GM21390 (cell line): ENCODE data around the gene KXD1.
A peak's percentile ranks its signal among the peaks of the same experiment; 100 is the strongest.
"Not testable (repeated sequence)": the region's sequence is repeated elsewhere in the genome, so short reads cannot be mapped to it uniquely, and the experiment has no call there.

Source experiments
- ATAC-seq: cut with Tn5 transposase; IDR thresholded peaks from one replicate; pipeline ENCODE4 v1.9.1; 2021; ENCODE audit not compliant: unreplicated experiment

Gene KXD1

DNA sequence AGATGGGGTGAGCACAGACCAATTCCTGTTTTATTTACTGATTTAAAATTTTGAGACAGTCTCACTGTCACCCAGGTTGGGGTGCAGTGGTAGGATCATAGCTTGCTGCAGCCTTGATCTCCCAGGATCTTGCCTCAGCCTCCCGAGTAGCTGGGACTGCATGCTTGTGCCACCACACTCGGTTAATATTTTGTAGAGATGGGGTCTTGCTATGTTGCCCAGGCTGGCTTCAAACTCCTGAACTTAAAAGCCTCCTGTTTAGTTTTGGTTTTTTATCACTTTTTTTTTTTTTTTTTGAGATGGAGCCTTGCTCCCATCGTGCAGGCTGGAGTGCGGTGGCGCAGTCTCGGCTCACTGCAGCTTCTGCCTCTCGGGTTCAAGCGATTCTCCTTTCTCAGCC is 18.7 kb downstream of the KXD1 start:
- no peak for ATAC-seq

DNA sequence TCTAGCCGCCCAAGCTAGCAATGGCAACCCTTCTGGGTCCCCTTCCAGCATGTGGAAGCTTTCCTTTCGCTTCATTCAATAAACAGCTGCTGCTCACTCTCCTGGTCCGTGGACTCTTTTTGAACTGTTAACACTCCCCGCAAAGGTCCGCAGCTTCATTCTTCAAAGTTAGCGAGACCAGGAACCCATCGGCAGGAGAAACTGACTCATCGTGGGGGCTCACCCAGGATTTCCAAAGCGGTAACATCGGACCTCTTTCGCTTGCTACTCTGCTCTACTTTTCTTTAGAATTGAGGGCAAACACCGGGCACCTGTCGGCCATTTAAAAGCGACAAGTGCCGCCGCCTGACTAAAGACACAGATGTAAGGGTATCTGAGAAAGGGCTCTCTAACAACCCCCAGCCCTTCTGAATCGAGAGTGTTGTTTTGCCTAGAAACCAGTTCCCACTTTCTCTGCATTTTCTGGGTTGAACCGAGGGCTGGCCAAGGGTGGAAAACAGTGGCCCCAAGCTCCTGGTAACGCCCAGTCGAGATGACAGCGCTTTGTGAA is 19.8 kb downstream of the KXD1 start:
- ATAC-seq: no peak

DNA sequence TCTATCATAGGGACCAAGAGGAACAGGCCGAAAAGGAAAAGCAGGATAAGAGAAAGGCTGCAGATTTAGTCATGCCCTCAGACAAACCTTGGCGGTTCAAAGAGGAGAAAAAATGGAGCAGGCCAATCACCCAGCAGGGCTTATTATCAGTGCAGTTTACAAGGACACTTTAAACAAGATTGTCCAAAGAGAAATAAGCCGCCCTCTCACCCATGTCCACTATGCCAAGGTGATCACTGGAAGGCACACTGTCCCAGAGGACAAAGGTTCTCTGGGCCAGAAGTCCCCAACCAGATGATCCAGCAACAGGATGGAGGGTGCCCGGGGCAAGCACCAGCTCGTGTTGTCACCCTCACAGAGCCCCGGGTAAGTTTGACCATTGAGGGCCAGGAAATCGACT is 22.6 kb downstream of the KXD1 start:
- ATAC-seq: no peak

DNA sequence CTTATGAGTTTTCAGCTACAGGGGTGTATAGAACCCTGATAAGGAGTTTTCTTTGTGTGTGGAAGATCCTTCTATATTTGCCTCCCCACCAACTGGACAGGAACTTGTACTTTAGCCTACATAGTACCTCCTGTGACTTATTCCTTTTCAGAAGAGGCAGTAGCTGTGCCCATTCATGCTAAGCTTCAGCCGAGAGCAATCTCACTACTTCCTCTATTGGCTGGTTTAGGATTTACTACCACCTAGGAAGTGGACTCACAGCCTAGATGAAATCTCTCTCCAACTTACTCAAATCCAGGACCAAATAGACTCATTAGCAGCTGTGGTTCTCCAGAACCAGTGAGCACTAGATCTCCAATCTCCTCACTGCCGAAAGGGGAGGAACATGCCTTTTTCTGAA is 28.6 kb downstream of the KXD1 start:
- ATAC-seq: no peak

DNA sequence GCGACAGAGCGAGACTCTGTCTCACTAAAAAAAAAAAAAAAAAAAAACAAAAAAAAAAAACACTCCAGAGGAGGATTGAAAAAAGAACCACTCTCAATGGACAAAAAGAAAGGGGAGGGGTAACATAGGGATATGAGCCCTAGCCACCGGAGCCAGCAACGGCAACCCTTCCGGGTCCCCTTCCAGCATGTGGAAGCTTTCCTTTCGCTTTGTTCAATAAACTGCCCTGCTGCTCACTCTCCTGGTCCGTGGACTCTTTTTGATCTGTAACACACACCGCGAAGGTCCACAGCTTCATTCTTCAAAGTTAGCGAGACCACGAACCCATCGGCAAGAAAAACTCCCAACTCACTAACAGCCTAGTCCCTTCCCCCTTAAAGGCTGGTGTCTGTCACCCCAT is 29.9 kb downstream of the KXD1 start:
- no peak for ATAC-seq

DNA sequence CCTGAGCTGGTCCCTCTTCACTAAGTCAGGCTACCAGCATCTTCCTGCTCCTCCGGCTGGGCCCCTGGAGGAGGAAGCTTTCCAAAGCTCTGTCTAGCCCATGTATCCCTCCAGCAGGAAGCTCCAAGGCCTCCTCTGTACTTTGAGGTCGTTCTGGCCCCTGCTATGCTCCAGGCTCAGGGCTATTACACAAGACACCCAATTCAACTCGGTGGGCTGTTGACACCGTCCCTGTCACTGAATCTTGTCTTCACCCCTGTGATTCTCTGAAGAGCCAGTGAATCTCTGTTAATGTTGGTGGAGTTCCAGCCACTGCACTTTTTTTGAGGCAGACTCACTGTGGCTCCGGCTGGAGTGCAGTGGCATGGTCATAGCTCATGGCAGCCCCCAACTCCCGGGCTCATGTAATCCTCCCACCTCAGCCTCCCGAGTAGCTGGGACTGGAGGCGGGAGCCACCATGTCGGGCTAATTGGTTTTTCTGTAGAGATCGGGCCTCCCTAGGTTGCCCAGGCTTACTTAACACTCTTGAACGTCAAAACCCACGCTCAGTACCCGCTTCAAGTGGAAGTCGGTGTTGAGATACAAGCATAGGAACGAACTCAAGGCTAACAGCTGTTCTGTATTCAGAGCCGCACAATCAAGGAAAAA is 30.4 kb downstream of the KXD1 start:
- ATAC-seq: no peak

DNA sequence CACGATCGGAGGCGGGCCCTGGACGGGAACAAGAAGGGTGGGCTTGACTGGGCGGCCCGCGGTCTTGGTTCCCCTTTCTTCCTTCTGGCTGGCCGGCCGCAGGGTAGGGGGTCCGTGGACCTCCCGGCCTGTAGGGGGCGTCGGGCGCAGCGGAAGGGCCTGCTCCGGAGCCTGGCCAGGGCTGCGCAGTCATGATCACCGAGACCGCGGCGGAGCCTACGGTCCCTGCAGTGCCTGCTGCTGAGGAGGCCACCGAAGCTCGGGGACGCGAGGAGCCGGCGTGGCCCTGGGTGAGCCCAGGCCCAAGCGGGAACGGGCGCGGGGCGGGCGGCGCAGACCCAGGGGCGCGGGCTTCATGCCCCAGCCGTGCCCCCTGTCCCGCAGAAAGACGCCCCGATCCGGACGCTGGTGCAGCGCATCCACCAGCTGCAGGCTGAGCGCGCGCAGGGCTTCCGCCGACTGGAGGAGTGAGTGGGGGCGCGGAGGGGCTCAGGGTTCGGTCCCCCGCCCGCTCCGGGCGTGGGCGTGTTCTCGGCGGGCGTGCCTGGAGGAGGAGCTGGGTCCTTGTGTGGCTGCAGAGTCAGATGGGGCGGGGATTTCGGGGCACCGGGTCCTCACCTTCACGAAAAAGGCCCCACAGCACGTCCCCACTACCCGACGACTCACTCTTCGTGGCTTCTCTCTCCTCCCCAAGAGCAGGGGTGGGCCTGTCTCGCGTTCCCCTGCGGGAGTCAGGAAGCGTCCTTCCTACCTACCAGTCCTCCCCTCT is 31.1 kb downstream of the KXD1 start, which contains the start of gene REX1BD:
Gene REX1BD, plus strand, starts transcription at position 188 of the 769 bp plus-strand sequence. Its CDS starts 4 bp downstream, at position 192.
- peak; percentile 80 for ATAC-seq

DNA sequence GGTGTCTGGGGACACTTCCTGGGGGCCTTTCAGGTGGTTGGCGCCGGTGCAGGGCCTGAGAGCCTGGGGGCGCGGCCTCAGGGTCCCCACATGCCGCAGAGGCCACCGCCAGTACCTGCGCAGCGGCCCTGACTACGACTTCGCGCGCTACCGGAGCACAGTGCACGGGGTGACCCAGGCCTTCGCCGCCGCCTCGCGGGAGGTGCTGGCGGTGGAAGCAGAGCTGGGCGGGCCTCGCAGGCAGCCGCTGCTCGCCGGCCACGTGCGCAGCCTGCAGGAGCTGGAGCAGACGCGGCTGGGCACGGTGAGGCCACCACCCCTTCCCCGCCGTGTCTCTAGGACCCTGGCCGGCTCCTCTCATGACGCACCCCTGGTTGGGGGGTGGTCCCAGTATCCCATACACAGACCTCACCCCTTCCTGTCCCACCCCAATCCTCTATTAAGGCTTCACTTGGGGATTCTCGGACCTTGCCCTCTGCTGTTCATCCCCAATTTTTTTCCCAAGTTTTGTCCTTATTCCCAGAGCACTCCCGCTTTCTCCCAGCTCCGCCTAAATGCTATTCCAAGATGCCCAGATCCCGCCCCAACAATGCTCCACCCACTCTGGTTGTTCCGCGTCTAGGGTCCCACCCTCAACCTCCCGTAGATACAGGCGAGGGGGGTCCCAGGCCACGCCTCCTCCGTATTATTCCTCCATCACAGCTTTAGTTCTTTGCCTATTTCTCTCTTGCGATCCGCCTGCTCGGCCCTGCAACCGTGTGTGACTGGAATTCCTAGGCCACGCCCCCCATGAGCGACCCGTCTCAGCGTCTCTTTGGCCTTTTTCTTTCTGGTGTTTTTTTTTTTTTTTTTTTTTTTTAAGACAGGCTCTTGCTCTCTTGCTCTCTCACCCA is 32.0 kb downstream of the KXD1 start:
- ATAC-seq: peak; percentile 33

DNA sequence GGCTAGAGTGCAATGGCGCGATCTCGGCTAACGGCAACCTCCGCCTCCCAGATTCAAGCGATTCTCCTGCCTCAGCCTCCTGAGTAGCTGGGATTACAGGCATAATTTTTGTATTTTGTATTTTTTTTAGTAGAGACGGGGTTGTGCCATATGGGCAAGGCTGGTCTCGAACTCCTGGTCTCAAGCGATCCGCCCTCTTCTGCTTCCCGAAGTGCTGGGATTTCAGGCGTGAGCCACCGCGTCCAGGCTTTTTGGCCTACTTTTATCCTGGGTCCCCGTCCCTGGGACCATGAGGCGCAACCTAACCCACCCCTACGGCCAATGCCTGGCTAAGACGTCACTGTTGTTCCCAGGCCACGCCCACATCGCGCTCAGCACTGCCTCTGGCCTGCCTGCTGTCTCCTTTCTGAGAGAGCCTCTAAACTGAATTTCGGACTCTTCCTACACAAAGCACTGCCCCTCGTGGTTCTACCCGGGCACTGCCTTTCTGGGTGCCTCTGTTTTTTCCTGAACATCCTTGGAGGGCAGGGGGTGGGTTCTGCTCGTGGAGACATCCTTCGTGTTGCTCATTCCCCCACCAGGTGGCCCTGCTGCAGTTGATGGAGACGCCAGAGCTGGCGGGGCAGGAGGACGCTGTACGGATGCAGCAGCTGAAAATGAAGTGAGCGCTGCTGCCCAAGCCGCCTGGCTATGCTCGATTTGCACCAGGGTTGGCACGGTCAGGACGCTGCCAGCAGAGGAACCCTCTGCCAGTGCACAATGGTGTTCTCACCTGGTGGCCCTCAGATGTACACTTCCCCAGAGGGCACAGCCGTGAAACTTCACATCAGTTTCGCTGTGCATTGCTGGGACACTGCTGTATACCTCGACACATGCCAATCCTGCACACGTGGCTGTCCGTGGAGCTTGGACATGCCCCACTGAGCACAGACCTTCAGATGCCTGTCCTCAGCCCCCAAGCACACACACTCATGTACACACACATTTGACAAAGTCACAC is 32.9 kb downstream of the KXD1 start:
- no peak for ATAC-seq

DNA sequence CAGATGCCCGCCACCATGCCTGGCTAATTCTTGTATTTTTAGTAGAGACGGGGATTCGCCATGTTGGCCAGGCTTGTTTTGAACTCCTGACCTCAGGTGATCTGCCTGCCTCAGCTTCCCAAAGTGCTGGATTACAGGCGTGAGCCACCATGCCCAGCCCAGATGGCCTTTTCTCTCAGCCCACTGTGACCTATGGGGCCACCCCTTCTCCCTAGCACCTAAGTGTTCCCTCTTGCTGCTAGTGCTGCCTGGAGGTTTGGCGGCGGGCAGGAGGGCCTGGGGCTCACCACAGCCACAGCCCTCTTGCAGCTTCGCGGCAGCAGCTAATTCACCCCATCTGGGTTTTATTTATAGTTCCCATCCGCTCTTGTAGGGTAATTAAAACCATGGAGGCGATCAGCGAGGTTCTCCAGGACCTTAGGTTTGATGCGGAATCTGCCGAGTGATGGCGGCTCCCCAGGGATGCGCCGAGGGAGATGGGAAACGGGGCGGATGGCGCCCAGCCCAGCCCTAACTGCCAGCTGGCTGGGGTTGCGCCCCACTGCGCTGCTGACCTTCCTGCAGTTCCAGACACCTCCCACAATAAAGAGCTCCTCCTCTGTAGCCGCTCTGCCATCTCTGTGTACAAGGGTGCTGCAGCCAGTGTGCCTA is 34.2 kb downstream of the KXD1 start:
- no peak for ATAC-seq

DNA sequence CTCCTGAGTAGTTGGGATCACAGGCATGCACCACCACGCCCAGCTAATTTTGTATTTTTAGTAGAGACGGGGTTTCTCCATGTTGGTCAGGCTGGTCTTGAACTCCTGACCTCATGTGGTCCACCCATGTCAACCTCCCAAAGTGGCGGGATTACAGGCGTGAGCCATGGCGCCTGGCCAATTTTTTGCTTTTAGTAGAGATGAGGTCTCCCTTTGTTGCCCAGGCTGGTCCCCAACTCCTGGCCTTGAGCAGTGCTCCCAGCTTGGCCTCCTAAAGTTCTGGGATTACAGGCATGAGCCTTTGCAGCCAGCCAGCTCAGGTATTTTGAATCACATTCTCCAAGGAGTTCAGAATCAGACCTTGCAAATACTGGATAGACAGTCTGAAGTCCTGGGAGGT is 35.1 kb downstream of the KXD1 start:
- ATAC-seq: not testable (repeated sequence)

DNA sequence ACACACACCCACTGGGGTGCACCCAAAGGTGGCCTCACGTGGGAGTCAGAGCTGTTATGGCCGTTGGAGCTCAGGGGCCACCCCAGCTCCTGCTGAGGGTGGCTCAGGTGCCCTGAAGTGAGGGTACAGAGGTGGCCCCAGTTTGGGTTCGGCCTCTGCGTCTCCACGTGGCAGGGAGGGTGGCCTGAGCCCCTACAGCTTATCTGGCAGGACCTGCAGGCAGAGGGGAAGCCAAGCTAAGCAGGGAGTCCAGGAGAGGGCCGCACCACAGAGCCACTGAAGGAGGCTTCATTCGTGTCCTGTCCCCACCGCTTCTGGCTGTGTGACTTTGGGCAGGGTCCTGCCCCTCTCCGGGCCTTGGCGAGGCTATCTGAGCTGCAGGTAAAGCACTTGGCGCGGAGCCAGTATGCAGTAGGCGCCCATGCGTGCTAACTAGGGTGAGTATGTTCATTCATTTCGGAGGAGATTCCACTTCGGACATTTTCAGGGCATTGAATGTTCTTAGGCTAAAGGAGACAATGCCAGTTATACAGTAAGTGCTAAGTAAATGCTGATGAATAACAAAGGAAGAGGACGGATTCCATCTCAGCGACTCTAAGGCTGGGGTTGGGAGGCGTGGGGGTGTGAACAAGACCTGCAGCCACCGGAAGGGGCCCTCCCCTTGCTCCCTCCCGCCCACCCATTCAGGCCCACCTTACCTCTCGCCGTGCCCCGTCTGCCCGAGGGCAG is 35.9 kb downstream of the KXD1 start:
- no peak for ATAC-seq

DNA sequence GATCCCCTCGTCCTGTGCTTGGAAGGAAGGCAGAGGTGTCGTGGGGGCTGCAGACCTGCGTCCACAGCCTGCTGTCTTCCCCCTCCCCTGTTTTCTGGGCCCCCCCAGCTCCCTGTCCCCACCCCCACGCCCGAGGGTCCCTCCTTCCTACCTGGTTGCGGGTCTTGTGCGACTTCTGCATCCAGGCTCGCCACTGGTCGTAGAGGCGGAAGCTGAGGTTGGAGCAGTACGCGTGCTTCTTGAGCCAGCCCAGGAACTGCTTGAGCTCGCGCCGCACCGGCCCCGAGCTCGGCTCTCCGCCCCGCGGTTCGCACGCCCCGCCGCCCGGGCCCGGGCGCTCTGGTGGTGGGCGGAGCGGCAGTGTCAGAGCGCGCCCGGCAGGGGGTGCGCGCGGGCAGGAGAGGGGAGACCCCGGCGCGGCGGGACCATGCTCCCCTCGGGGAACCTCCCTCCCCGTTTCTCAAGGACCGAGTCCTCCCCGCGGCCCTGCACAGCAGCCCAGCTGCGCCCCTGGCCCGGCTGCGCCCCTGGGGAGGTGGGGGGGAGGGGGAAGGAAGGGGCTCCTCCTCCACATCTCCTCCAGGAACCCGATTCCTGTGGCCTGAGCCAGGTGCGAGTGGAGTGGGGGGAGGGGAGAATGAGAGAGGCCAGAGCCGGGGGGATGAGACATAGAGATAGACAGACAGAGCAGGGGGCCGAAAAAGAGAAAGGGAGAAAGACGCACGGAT is 36.6 kb downstream of the KXD1 start:
- no peak for ATAC-seq

DNA sequence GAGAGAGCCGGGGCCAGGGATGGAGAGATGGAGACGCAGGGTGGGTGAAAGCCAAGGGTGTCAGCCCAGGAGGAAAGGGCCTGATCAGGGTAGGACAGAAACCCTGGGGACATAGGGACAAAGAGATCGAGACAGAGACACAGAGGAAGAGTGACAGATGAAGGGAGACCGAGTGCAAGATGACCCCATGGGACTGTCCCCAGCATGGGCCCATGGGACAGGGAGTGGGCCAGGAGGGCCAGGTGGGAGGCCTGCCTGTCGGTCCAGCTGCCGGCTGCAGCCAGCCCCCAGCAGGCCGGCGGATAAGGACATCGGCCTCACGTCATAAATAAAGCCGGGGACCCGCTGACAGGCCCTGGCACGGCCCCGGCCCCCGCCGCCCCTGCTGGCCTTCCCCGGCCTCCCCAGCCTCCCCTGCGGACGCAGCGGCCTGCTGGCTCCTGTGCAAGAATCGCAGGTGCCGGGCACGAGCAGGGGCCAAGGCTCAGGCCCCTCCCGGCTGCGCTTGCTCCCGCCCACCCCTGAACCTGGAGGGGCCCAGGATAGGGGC is 37.2 kb downstream of the KXD1 start:
- ATAC-seq: no peak

DNA sequence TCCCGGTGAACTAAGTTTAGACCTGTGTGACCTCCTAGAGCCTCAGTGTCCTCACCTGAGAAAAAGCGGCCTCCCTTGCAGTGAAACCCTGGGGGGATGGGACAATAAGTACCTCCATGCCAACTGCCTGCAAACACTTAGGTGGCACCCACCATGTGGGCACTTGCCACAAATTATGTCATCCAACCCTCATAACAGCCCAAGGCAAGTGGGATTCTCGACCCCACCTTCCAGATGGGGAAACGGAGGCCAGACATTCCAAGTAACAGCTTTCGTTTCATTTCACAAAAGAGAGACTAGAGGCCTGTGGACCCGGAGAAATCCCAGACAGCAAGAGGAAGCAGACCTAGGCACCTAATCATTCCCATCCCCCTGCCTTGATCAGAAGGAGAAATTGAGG is 37.8 kb downstream of the KXD1 start:
- no peak for ATAC-seq

DNA sequence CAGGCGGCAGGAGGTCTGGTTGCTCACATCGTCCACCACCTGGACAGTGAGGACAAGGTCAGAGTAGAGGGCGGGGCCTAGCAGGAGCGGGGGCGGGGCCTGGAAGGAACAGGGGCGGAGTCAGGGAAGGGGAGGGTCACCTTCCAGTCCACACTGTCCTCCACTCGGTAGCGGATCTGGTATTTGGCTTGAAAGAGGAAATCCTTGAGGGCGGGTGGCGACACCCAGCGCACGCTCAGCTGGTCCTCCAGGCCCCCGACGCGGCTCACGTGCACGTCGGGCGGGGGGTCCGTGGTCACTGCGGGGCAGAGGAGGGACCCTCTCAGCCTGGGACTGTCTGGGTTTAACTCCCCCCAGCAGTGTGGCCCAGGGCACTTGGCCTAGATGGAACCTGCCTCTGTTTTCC is 39.1 kb downstream of the KXD1 start:
- ATAC-seq: no peak

DNA sequence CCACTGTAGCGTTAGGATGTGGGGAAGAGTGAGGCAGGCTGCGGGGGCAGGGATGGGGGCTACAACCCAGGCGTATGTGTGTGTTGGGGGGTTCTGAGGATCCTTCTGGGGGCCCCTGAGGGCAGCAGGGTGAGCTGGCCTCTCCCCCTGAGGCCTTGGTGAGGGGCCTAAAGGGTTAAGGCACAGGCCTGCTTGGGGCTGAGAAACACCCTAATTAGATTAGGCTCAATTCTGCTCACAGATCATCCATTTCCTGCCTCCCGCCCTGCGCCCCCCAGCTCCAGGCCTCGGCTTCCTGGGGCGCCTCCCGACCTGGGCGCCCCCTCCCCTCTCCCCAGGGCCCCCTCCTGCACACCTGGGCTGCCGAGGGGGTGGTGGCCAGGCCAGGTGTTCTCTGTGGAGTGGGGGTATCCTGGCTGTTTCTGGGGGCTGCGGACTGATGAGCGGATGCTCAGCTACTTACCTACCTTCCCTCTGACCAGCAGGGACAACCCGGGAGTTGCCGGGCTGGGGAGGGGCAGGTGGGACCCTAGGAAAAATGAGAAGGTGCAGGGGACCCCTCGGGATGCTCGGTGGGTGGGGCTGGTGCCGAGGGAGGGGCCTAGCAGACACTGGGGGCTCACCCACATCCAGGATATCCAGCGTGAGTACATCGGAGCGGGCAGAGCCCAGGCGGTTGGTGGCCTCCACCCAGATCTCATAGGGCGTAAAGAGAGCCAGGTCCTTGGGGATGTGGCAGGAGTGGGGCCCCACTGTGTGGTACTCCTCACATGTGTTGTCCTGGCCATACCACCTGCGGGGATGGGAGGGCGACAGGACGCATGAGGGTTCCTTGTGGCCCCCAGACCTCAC is 40.4 kb downstream of the KXD1 start:
- ATAC-seq: no peak
